ENCODE data around the gene DGCR8. TPM values are rescaled to one million over a fixed set of nuclear protein-coding genes. Genes with fewer than 3 reads are reported as not detected.
"Not testable (repeated sequence)": the region's sequence is repeated elsewhere in the genome, so short reads cannot be mapped to it uniquely, and the experiment has no call there.

DGCR8 gene
- total RNA-seq, 1 experiment from 2014 or later = 53.1 TPM

GRCh38 chr22:20159076-20159475 lies 79.0 kb downstream of the DGCR8 start:
- Histone ChIP-seq H3K4me3 (ENCODE audit: low read depth, low read length) (no peak overlapping the region), H3K27me3 (replicated peaks; ENCODE audit: control insufficient read depth, insufficient read depth, low read length) (no peaks in the 10 kb centered on the region), H3K4me1 (no peaks in the 10 kb centered on the region), H3K9me3 (no peaks in the 10 kb centered on the region), H3K36me3 (ENCODE audit: control insufficient read depth, insufficient read depth, low read length) (no peaks in the 10 kb centered on the region)
- Mint-ChIP-seq H3K36me3 (ENCODE audit: insufficient read depth, unreplicated experiment) (no peaks in the 10 kb centered on the region), H3K4me3 (ENCODE audit: unreplicated experiment) (no peak overlapping the region), H3K27ac (ENCODE audit: unreplicated experiment) (no peak overlapping the region), H3K4me1 (ENCODE audit: low read depth, unreplicated experiment) (no peaks in the 10 kb centered on the region), H3K9me3 (ENCODE audit: unreplicated experiment) (peaks cover 3% of the 10 kb centered on the region), H3K27me3 (ENCODE audit: insufficient read depth, unreplicated experiment) (peaks cover 3% of the 10 kb centered on the region)
- intact Hi-C loops (cut with micrococcal nuclease; ENCODE audit: unreplicated experiment) = no loop called here
- ChIA-PET CTCF (interaction anchor here (0.6 kb wide), 1 partner anchor 161 kb away, joined by 3 read pairs; the partner anchor contains the start of gene DGCR6L), POLR2A (no interaction called here)
- BruUV-seq (replicated peaks) = no TSS peak
- no peak for DNase-seq
- TF ChIP-seq CTCF (IDR thresholded peaks at IDR 0.05; ENCODE audit: insufficient read depth in 1 of 2, low read depth in 1 of 2, low read length in 1 of 2, severe bottlenecking in 1 of 2, unreplicated experiment in 1 of 2) = no peak

DNA sequence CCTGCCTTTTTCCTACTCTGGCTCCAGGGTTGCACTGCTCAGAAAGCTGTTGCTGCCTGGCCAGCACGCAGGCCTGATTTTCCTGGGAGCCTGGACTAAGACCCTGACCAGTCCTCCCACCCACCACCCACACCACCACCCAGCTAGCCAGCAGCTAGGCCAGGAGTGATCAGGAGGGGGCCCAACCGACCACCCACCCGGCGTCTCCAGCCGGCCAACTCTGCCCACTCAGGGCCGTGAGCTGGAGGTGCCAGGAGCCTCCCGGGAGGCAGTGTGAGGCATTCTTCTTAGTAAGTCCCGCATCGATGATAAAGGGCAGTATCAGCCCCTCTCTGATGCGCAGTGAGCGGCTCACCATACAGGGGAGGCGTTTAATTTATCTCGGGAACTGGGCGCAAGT lies 79.5 kb downstream of the DGCR8 start:
- BruUV-seq (replicated peaks); intact Hi-C loops (cut with micrococcal nuclease; ENCODE audit: unreplicated experiment); H3K4me3 ChIP-seq (ENCODE audit: low read depth, low read length); H3K4me1 Mint-ChIP-seq (ENCODE audit: low read depth, unreplicated experiment); CTCF ChIA-PET; H3K27ac Mint-ChIP-seq (ENCODE audit: unreplicated experiment); H3K27me3 ChIP-seq (replicated peaks; ENCODE audit: control insufficient read depth, insufficient read depth, low read length); H3K27me3 Mint-ChIP-seq (ENCODE audit: insufficient read depth, unreplicated experiment); H3K9me3 ChIP-seq; H3K36me3 Mint-ChIP-seq (ENCODE audit: insufficient read depth, unreplicated experiment); H3K4me3 Mint-ChIP-seq (ENCODE audit: unreplicated experiment); H3K4me1 ChIP-seq; H3K36me3 ChIP-seq (ENCODE audit: control insufficient read depth, insufficient read depth, low read length); H3K9me3 Mint-ChIP-seq (ENCODE audit: unreplicated experiment); DNase-seq; POLR2A ChIA-PET: not testable (repeated sequence)

GRCh38 chr22:20160041-20160440 lies 80.0 kb downstream of the DGCR8 start:
- no peaks in the 10 kb centered on the region for H3K36me3 ChIP-seq (ENCODE audit: control insufficient read depth, insufficient read depth, low read length)
- H3K4me1 ChIP-seq = no peaks in the 10 kb centered on the region
- Mint-ChIP-seq H3K27ac (ENCODE audit: unreplicated experiment) (no peak overlapping the region), H3K27me3 (ENCODE audit: insufficient read depth, unreplicated experiment) (peaks cover 3% of the 10 kb centered on the region), H3K9me3 (ENCODE audit: unreplicated experiment) (peaks cover 10% of the 10 kb centered on the region), H3K4me1 (ENCODE audit: low read depth, unreplicated experiment) (no peaks in the 10 kb centered on the region), H3K4me3 (ENCODE audit: unreplicated experiment) (no peak overlapping the region), H3K36me3 (ENCODE audit: insufficient read depth, unreplicated experiment) (no peaks in the 10 kb centered on the region)
- no peaks in the 10 kb centered on the region for H3K9me3 ChIP-seq
- CTCF ChIA-PET = interaction anchor here (0.7 kb wide), 1 partner anchor 258 kb away, joined by 7 read pairs; no protein-coding TSS in a partner anchor
- no TSS peak for BruUV-seq (replicated peaks)
- POLR2A ChIA-PET = no interaction called here
- intact Hi-C loops (cut with micrococcal nuclease; ENCODE audit: unreplicated experiment) = no loop called here
- no peak for DNase-seq
- no peak overlapping the region for H3K4me3 ChIP-seq (ENCODE audit: low read depth, low read length)
- no peak for TF ChIP-seq CTCF (IDR thresholded peaks at IDR 0.05; ENCODE audit: insufficient read depth in 1 of 2, low read depth in 1 of 2, low read length in 1 of 2, severe bottlenecking in 1 of 2, unreplicated experiment in 1 of 2)
- H3K27me3 ChIP-seq (replicated peaks; ENCODE audit: control insufficient read depth, insufficient read depth, low read length) = no peaks in the 10 kb centered on the region

Small RNAs within 50 kb of the gene (microRNA-seq; reads per million reads assigned to microRNA genes)
- gene MIR185 = 71.7 reads per million, percentile 68 among the genes with 10 or more reads in this experiment
- not detected for gene MIR6816

Other genes with a start within 250 kb of the DGCR8 start
- gene GNB1L, start 225.4 kb upstream of the DGCR8 start, total RNA-seq (2022) = 13.4 and 15.8 TPM in 2 replicates
- gene RTL10, start 225.4 kb upstream of the DGCR8 start, total RNA-seq (2022) = 27.5 and 29.7 TPM in 2 replicates
- gene COMT, start 138.5 kb upstream of the DGCR8 start, total RNA-seq (2022) = 96.0 and 103 TPM in 2 replicates
- 44.8 and 47.0 TPM in 2 replicates for gene TXNRD2, start 138.4 kb upstream of the DGCR8 start, total RNA-seq (2022)
- 9.8 and 12.0 TPM in 2 replicates for gene ARVCF, start 63.4 kb upstream of the DGCR8 start, total RNA-seq (2022)
- gene TANGO2, start 59.1 kb upstream of the DGCR8 start, total RNA-seq (2022) = 23.9 and 26.6 TPM in 2 replicates
- 365 and 385 TPM in 2 replicates for gene RANBP1, start 35.9 kb downstream of the DGCR8 start, total RNA-seq (2022)
- 41.1 and 43.0 TPM in 2 replicates for gene TRMT2A, start 37.0 kb downstream of the DGCR8 start, total RNA-seq (2022)
- gene ZDHHC8, start 51.6 kb downstream of the DGCR8 start, total RNA-seq (2022) = 39.9 and 45.7 TPM in 2 replicates
- gene CCDC188, start 70.8 kb downstream of the DGCR8 start, total RNA-seq (2022) = not detected in 2 replicates
- gene RTN4R, start 188.1 kb downstream of the DGCR8 start, total RNA-seq (2022) = 10.7 and 11.1 TPM in 2 replicates
- gene DGCR6L, start 239.8 kb downstream of the DGCR8 start, total RNA-seq (2022) = 30.9 and 37.4 TPM in 2 replicates

All from Caco-2 (cell line).